HepG2 (cell line): Measurements from ENCODE around the gene SEPTIN10. TPM values are rescaled to one million over a fixed set of nuclear protein-coding genes. Genes with fewer than 3 reads are reported as not detected.

Experiments used
- ATAC-seq: fragments of 200-7000 bp; cut with Tn5 transposase; 3 replicates; pipeline ENCODE4 v1.9.1; 2020; ENCODE audit warnings: mild to moderate bottlenecking, moderate library complexity
- BruUV-seq: library from RNA; stranded (reverse); fragments of 400-500 nt; replicated peaks from 2 replicates; lab custom pipeline; 2021; lab: Mats Ljungman, UMichigan
- CTCF ChIA-PET: fragments of 300-600 bp; formaldehyde crosslinking; extraction: SDS; loops from one replicate; lab custom pipeline; 2021; ENCODE audit warnings: low total read pairs, inconsistent platforms, low intra/inter-chr PET ratio; lab: Yijun Ruan, JAX
- POLR2A ChIA-PET: fragments of 350-600 bp; sonication (Branson Sonifier 250); formaldehyde crosslinking; loops from one replicate; lab custom pipeline; 2020; ENCODE audit warnings: antibody characterized with exemption, inconsistent platforms; lab: Yijun Ruan, JAX
- DNase-seq: peaks from one replicate; pipeline ENCODE4 v3.0.0-alpha.2; 2015; ENCODE audit warnings: low spot score
- FAIRE-seq: peaks from 3 replicates; lab custom pipeline; 2011; peaks lifted over from hg19 to GRCh38; lab: Jason Lieb, UNC
- H2AFZ ChIP-seq: one replicate; pipeline ENCODE4 v1.6.1; 2011; ENCODE audit warnings: low read length, inconsistent platforms
- H3K27ac ChIP-seq: fragments of 300-600 bp; 3 replicates; pipeline ENCODE4 v1.8.0; 2011; ENCODE audit warnings: mixed run types, mild to moderate bottlenecking, mixed read lengths, low read length, inconsistent platforms; ENCODE audit not compliant: insufficient read depth; ENCODE audit errors: extremely low read length
- H3K27me3 ChIP-seq, 2 experiments: fragments of 200-600 bp in 1 of 2; 2 replicates in 1 of 2; 3 replicates in 1 of 2; pipeline versions ENCODE4 v1.6.0 to v1.8.0; 2011; ENCODE audit warnings: low read length in 2 of 2, mild to moderate bottlenecking in 2 of 2, moderate library complexity in 2 of 2, inconsistent platforms in 1 of 2; ENCODE audit not compliant: insufficient read depth in 2 of 2, control insufficient read depth in 1 of 2
- H3K36me3 ChIP-seq, 2 experiments: fragments of 200-600 bp in 1 of 2; replicated peaks in 1 of 2; 2 replicates in 1 of 2; 3 replicates in 1 of 2; pipeline versions ENCODE4 v1.5.1 to v1.8.0; 2011; ENCODE audit warnings: low read length in 2 of 2, inconsistent platforms in 1 of 2; ENCODE audit not compliant: insufficient read depth in 2 of 2, control insufficient read depth in 1 of 2
- H3K4me1 ChIP-seq: 2 replicates; pipeline ENCODE4 v1.5.1; 2012; ENCODE audit warnings: low read length, inconsistent platforms; ENCODE audit not compliant: insufficient read depth
- H3K4me2 ChIP-seq: 2 replicates; pipeline ENCODE4 v1.6.0; 2011; ENCODE audit warnings: low read depth, low read length, inconsistent platforms
- H3K4me3 ChIP-seq, 3 experiments: fragments of 200-600 bp in 1 of 3; sonication (generic), shearing (Covaris generic) in 1 of 3; replicated peaks in 1 of 3; 2 replicates each; pipeline ENCODE4 v1.5.1; 2011 to 2016; ENCODE audit warnings: low read length in 3 of 3, inconsistent platforms in 2 of 3, low read depth in 2 of 3, mild to moderate bottlenecking in 2 of 3, control low read depth in 1 of 3, mixed read lengths in 1 of 3; ENCODE audit not compliant: insufficient read depth in 1 of 3
- H3K79me2 ChIP-seq: one replicate; pipeline ENCODE4 v1.6.1; 2011; ENCODE audit warnings: low read length, inconsistent platforms; ENCODE audit not compliant: insufficient read depth
- H3K9ac ChIP-seq: 2 replicates; pipeline ENCODE4 v1.6.0; 2011; ENCODE audit warnings: mild to moderate bottlenecking, low read depth, low read length, inconsistent platforms; ENCODE audit not compliant: insufficient read depth
- H3K9me3 ChIP-seq: 2 replicates; pipeline ENCODE4 v1.5.1; 2012; ENCODE audit warnings: mild to moderate bottlenecking, low read length
- H4K20me1 ChIP-seq: 2 replicates; pipeline ENCODE4 v1.6.0; 2011; ENCODE audit warnings: inconsistent platforms, mild to moderate bottlenecking, low read length, moderate library complexity; ENCODE audit not compliant: insufficient read depth
- CBFB ChIP-seq: sonication (generic); formaldehyde crosslinking; IDR thresholded peaks from 2 replicates; pipeline ENCODE4 v1.4.0; 2020; ENCODE audit warnings: missing genetic modification reagents
- DZIP1 ChIP-seq: sonication (generic); formaldehyde crosslinking; IDR thresholded peaks from 2 replicates; pipeline ENCODE4 v1.5.0; 2020; ENCODE audit warnings: mild to moderate bottlenecking, missing genetic modification reagents
- ESRRA ChIP-seq: sonication (generic); formaldehyde crosslinking; IDR thresholded peaks from 2 replicates; pipeline ENCODE4 v1.5.1; 2020; ENCODE audit warnings: mild to moderate bottlenecking, low read depth, missing genetic modification reagents
- ETV6 ChIP-seq: sonication (generic); formaldehyde crosslinking; conservative IDR thresholded peaks from 2 replicates; pipeline ENCODE4 v1.4.0; 2020; ENCODE audit warnings: missing genetic modification reagents
- EZH2 ChIP-seq: conservative IDR thresholded peaks from 2 replicates; pipeline ENCODE4 v1.6.1; 2012; ENCODE audit warnings: mild to moderate bottlenecking, low read depth, low read length, moderate library complexity
- HNRNPK ChIP-seq: fragments of 200-400 bp; formaldehyde crosslinking; IDR thresholded peaks from 2 replicates; pipeline ENCODE4 v1.6.1; 2018; ENCODE audit warnings: low read length, low read depth, moderate library complexity, mild to moderate bottlenecking; ENCODE audit not compliant: poor library complexity, severe bottlenecking
- MEIS2 ChIP-seq: sonication (generic); formaldehyde crosslinking; IDR thresholded peaks from 2 replicates; pipeline ENCODE4 v1.9.0; 2021; ENCODE audit warnings: mild to moderate bottlenecking, missing genetic modification reagents
- MYNN ChIP-seq: sonication (generic); formaldehyde crosslinking; IDR thresholded peaks from 2 replicates; pipeline ENCODE4 v1.4.0; 2020; ENCODE audit warnings: mild to moderate bottlenecking, low read depth, missing genetic modification reagents
- PAX8 ChIP-seq: sonication (generic); formaldehyde crosslinking; IDR thresholded peaks from 2 replicates; pipeline ENCODE4 v1.8.0; 2022; ENCODE audit warnings: mild to moderate bottlenecking, missing genetic modification reagents, borderline replicate concordance
- RAD21 ChIP-seq: fragments of 450-650 bp; formaldehyde crosslinking; IDR thresholded peaks from 2 replicates; pipeline ENCODE4 v1.5.0; 2020; ENCODE audit warnings: mild to moderate bottlenecking
- RELA ChIP-seq: sonication (generic); formaldehyde crosslinking; IDR thresholded peaks from 2 replicates; pipeline ENCODE4 v1.4.0; 2020; ENCODE audit warnings: missing genetic modification reagents
- REXO4 ChIP-seq: sonication (generic); formaldehyde crosslinking; IDR thresholded peaks from 2 replicates; pipeline ENCODE4 v1.8.0; 2022; ENCODE audit warnings: missing genetic modification reagents, mild to moderate bottlenecking, borderline replicate concordance
- TAF15 ChIP-seq: fragments of 200-400 bp; formaldehyde crosslinking; IDR thresholded peaks from one replicate; pipeline ENCODE4 v1.6.1; 2018; ENCODE audit warnings: mild to moderate bottlenecking, low read depth, low read length; ENCODE audit not compliant: poor library complexity, severe bottlenecking
- TBX3 ChIP-seq: fragments of 450-650 bp; IDR thresholded peaks from 2 replicates; pipeline ENCODE4 v1.6.1; 2017; ENCODE audit warnings: antibody characterized with exemption, mild to moderate bottlenecking, inconsistent platforms, borderline replicate concordance
- XRCC5 ChIP-seq: fragments of 200-400 bp; formaldehyde crosslinking; optimal IDR thresholded peaks from 2 replicates; pipeline ENCODE3; 2017; ENCODE audit warnings: mild to moderate bottlenecking, low read length
- ZKSCAN5 ChIP-seq: sonication (generic); formaldehyde crosslinking; IDR thresholded peaks from 2 replicates; pipeline ENCODE4 v1.5.1; 2020; ENCODE audit warnings: mild to moderate bottlenecking, missing genetic modification reagents
- ZNF124 ChIP-seq: sonication (generic); formaldehyde crosslinking; IDR thresholded peaks from 2 replicates; pipeline ENCODE4 v1.4.0; 2020; ENCODE audit warnings: missing genetic modification reagents
- ZNF260 ChIP-seq: sonication (generic); formaldehyde crosslinking; IDR thresholded peaks from 2 replicates; pipeline ENCODE4 v1.4.0; 2020; ENCODE audit warnings: missing genetic modification reagents, low read depth, mild to moderate bottlenecking, borderline replicate concordance
- ZNF34 ChIP-seq: sonication (generic); formaldehyde crosslinking; IDR thresholded peaks from 2 replicates; pipeline ENCODE4 v1.4.0; 2020; ENCODE audit warnings: mild to moderate bottlenecking, missing genetic modification reagents, borderline replicate concordance
- ZNF354B ChIP-seq: sonication (generic); formaldehyde crosslinking; IDR thresholded peaks from 2 replicates; pipeline ENCODE4 v1.8.0; 2022; ENCODE audit warnings: mild to moderate bottlenecking, missing genetic modification reagents
- ZNF615 ChIP-seq: sonication (generic); formaldehyde crosslinking; IDR thresholded peaks from 2 replicates; pipeline ENCODE4 v1.5.0; 2020; ENCODE audit warnings: mild to moderate bottlenecking, missing genetic modification reagents, borderline replicate concordance
- WGBS: methylation state at CpG from one replicate; pipeline ENCODE4 v1.1.6; 2017; ENCODE audit warnings: low lambda C conversion rate; 5-methylcytosine and 5-hydroxymethylcytosine counted together
- in situ Hi-C: cut with HindIII; loops from 2 replicates; pipeline ENCODE4 v1.10.0; 2017; ENCODE audit warnings: low pct_unique_long_range_greater_than_20kb; ENCODE audit not compliant: extremely low pct_ligation_motif_present
- intact Hi-C: fragments of 100-400 bp; cut with micrococcal nuclease; formaldehyde crosslinking; loops from one replicate; pipeline ENCODE4 v1.10.0; 2022; ENCODE audit not compliant: unreplicated experiment
- polyA plus RNA-seq, 8 experiments: library from polyadenylated mRNA; depleted of rRNA in 3 of 8; stranded (reverse) in 7 of 8; unstranded in 1 of 8; fragments of >200 nt; fragmentation: Illumina TruSeq in 4 of 8; extraction: Trizol in 4 of 8; gene quantifications; 2 replicates each; pipeline versions ENCODE4 v1.2.1 to v1.2.3, GENCODE V29; 2011 to 2016; ENCODE audit warnings: low read depth in 4 of 8, missing spikeins in 1 of 8, mixed read lengths in 1 of 8; ENCODE audit not compliant: insufficient read depth in 1 of 8
- total RNA-seq, 5 experiments: library from RNA; depleted of rRNA; stranded (reverse); fragments of >200 nt; fragmentation: Illumina TruSeq; extraction: Trizol; gene quantifications; 2 replicates each; pipeline ENCODE4 v1.2.3, GENCODE V29; 2016; ENCODE audit warnings: low read depth in 1 of 5
- TF ChIP-seq, protein P1 (sequence below): fragments of 450-650 bp; IDR thresholded peaks from 2 replicates; pipeline ENCODE4 v1.6.1; 2017

SEPTIN10 gene
- total and polyA plus RNA-seq, 2 of the 13 experiments (the other 11 are each of a cell fraction or from before 2014, with no cell fraction given) = 45.8 to 67.5 TPM

DNA sequence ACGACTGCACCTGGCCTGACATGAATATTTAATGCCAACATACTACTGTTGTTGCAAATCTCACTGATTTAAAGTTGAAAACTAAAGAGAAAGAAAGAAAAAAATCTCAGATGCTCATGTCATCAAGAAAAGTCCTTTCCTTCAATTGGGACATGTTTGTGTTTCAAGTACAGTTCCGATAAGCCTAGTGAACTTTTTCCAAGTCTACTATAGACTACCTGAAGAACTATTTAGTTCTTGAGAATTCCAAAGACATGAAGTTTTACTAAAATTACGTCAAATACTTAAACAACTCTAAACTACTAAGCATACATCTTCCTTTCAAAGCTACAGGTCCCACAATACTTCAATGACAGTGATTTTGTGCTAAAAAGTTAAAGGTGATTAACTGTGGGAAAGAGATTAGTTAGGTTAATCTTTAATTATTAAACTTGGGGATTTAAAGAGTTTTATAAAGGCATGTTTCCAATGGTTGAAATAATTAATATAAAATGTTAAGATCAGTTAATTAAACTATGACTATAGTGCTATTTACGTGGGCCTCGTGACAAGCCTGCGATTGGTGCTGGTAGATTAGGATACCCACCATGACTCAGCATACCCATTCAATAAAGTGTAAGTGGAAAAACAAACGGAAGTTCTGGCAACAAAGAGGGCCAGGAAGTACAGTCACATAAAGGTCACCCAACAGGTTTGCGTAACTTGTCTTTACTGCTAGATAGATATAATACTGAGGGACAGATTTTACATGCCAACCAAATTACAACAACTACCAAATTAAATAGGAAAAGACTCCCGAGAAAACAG, 55.5 kb downstream of the SEPTIN10 start:
- BruUV-seq = no TSS peak
- WGBS = 67% methylated on average over 9 of the region's 9 CpGs
- CTCF ChIA-PET = no interaction called here
- no peak for TF ChIP-seq DZIP1 (CRISPR knock-in tag)
- TF ChIP-seq ZNF124 (CRISPR knock-in tag) = 0 out of 2 replicates have a peak, but pooled peaks have one; percentile 43
- no peak for TF ChIP-seq TAF15
- no peak for TF ChIP-seq MEIS2 (CRISPR knock-in tag)
- TF ChIP-seq ZNF354B (CRISPR knock-in tag) = no peak
- TF ChIP-seq ESRRA (CRISPR knock-in tag) = no peak; the same call in 1 of the 2 replicates
- TF ChIP-seq REXO4 (CRISPR knock-in tag) = no peak
- TF ChIP-seq RELA (CRISPR knock-in tag) = no peak
- TF ChIP-seq RAD21 (CRISPR knock-in tag) = no peak
- TF ChIP-seq PAX8 (CRISPR knock-in tag) = no peak
- no peak for TF ChIP-seq ZKSCAN5 (CRISPR knock-in tag)
- no peak for TF ChIP-seq MYNN (CRISPR knock-in tag)
- TF ChIP-seq XRCC5 = no peak
- TF ChIP-seq TBX3 = no peak
- no peak for TF ChIP-seq ZNF34 (CRISPR knock-in tag)
- no peak for TF ChIP-seq HNRNPK
- TF ChIP-seq CBFB (CRISPR knock-in tag) = no peak
- TF ChIP-seq, protein P1, sequence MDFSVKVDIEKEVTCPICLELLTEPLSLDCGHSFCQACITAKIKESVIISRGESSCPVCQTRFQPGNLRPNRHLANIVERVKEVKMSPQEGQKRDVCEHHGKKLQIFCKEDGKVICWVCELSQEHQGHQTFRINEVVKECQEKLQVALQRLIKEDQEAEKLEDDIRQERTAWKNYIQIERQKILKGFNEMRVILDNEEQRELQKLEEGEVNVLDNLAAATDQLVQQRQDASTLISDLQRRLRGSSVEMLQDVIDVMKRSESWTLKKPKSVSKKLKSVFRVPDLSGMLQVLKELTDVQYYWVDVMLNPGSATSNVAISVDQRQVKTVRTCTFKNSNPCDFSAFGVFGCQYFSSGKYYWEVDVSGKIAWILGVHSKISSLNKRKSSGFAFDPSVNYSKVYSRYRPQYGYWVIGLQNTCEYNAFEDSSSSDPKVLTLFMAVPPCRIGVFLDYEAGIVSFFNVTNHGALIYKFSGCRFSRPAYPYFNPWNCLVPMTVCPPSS = no peak
- TF ChIP-seq ZNF615 (CRISPR knock-in tag) = no peak
- no peak for TF ChIP-seq ETV6 (CRISPR knock-in tag)
- TF ChIP-seq EZH2 = no peak
- TF ChIP-seq ZNF260 = no peak

More for the DNA sequence above, 55.5 kb downstream of the SEPTIN10 start:
- H3K9me3 ChIP-seq = no peaks in the 10 kb centered on the region
- H4K20me1 ChIP-seq = no peaks in the 10 kb centered on the region
- intact Hi-C loops (loop anchor here (1.0 kb wide), 1 partner anchor 57 kb away; no protein-coding TSS in a partner anchor), in situ Hi-C loops (no loop called here)
- no peaks in the 10 kb centered on the region for H3K79me2 ChIP-seq
- ATAC-seq = peak; percentile 82
- no peaks in the 10 kb centered on the region for H3K27me3 ChIP-seq
- H3K4me3 ChIP-seq = no peak overlapping the region
- DNase-seq = peak; percentile 96
- POLR2A ChIA-PET = no interaction called here
- H3K4me2 ChIP-seq = no peak overlapping the region
- no peak overlapping the region for H3K9ac ChIP-seq
- peaks cover 40% of the 10 kb centered on the region for H3K4me1 ChIP-seq
- FAIRE-seq = peak; percentile 88
- H3K27ac ChIP-seq = peak overlapping the region; percentile 71
- H2AFZ ChIP-seq = no peak overlapping the region
- peaks cover 8 to 15% of the 10 kb centered on the region in 2 experiments for H3K36me3 ChIP-seq
